Endothelial cell of umbilical vein (primary cell): Measurements from ENCODE around the gene CNOT6. TPM values are rescaled to one million over a fixed set of nuclear protein-coding genes. Genes with fewer than 3 reads are reported as not detected.

ENCODE experiments used
- BruUV-seq: library from RNA; stranded (reverse); fragments of 400-500 nt; replicated peaks from 2 replicates; lab custom pipeline; 2021; lab: Mats Ljungman, UMichigan
- CTCF ChIA-PET: fragments of 300-600, 350-600 bp; sonication (Branson Sonifier 250); formaldehyde crosslinking; loops from one replicate; lab custom pipeline; 2021; ENCODE audit warnings: antibody characterized with exemption, inconsistent platforms; lab: Charles Lee
- POLR2A ChIA-PET: fragments of 300-600, 350-600 bp; sonication (Branson Sonifier 250); formaldehyde crosslinking; loops from one replicate; lab custom pipeline; 2021; ENCODE audit warnings: antibody characterized with exemption, inconsistent platforms; lab: Charles Lee
- DNase-seq: peaks from one replicate; pipeline ENCODE4 v3.0.0-alpha.2; 2011; ENCODE audit warnings: low read depth, low spot score
- FAIRE-seq: peaks from 2 replicates; lab custom pipeline; 2011; peaks lifted over from hg19 to GRCh38; lab: Jason Lieb, UNC
- H2AFZ ChIP-seq: 2 replicates; pipeline ENCODE4 v1.6.0; 2012; ENCODE audit warnings: low read depth, low read length, control low read depth, inconsistent platforms
- H3K27ac ChIP-seq: 2 replicates; pipeline ENCODE4 v1.5.1; 2011; ENCODE audit warnings: low read depth, mild to moderate bottlenecking, control low read depth, low read length, moderate library complexity; ENCODE audit not compliant: insufficient read depth
- H3K27me3 ChIP-seq, 2 experiments: 2 replicates each; pipeline versions ENCODE4 v1.6.0 to v1.6.1; 2011; ENCODE audit warnings: low read length in 2 of 2, mixed read lengths in 1 of 2; ENCODE audit not compliant: control insufficient read depth in 2 of 2, insufficient read depth in 2 of 2
- H3K36me3 ChIP-seq, 2 experiments: 2 replicates in 1 of 2; 3 replicates in 1 of 2; pipeline ENCODE4 v1.5.1; 2011; ENCODE audit warnings: low read length in 2 of 2, mild to moderate bottlenecking in 1 of 2, moderate library complexity in 1 of 2; ENCODE audit not compliant: control insufficient read depth in 2 of 2, insufficient read depth in 2 of 2; ENCODE audit errors: extremely low read depth in 1 of 2
- H3K4me1 ChIP-seq: 3 replicates; pipeline ENCODE4 v1.5.1; 2011; ENCODE audit warnings: mild to moderate bottlenecking, low read length; ENCODE audit not compliant: control insufficient read depth, insufficient read depth; ENCODE audit errors: extremely low read depth
- H3K4me2 ChIP-seq: 2 replicates; pipeline ENCODE4 v1.6.1; 2011; ENCODE audit warnings: low read length, control low read depth, mixed read lengths; ENCODE audit not compliant: insufficient read depth
- H3K4me3 ChIP-seq, 3 experiments: fragments of 200-600 bp in 1 of 3; sonication (generic), shearing (Covaris generic) in 1 of 3; replicated peaks in 1 of 3; 2 replicates each; pipeline ENCODE4 v1.5.1; 2011 to 2016; ENCODE audit warnings: control low read depth in 3 of 3, low read length in 3 of 3, mild to moderate bottlenecking in 2 of 3, inconsistent platforms in 1 of 3, low read depth in 1 of 3, moderate library complexity in 1 of 3; ENCODE audit not compliant: insufficient read depth in 1 of 3
- H3K79me2 ChIP-seq: 2 replicates; pipeline ENCODE4 v1.6.0; 2012; ENCODE audit warnings: low read length, inconsistent platforms; ENCODE audit not compliant: control insufficient read depth, insufficient read depth
- H3K9ac ChIP-seq: replicated peaks from 2 replicates; pipeline ENCODE3; 2011; ENCODE audit warnings: low read length, control low read depth; ENCODE audit not compliant: insufficient read depth; ENCODE audit errors: extremely low read depth
- H3K9me1 ChIP-seq: replicated peaks from 3 replicates; pipeline ENCODE4 v1.6.0; 2011; ENCODE audit warnings: mild to moderate bottlenecking, low read length; ENCODE audit not compliant: control insufficient read depth, insufficient read depth; ENCODE audit errors: extremely low read depth
- H3K9me3 ChIP-seq: replicated peaks from 2 replicates; pipeline ENCODE4 v1.5.1; 2012; ENCODE audit warnings: low read length, inconsistent platforms; ENCODE audit not compliant: control insufficient read depth, insufficient read depth
- H4K20me1 ChIP-seq: replicated peaks from 2 replicates; pipeline ENCODE3; 2011; ENCODE audit warnings: mild to moderate bottlenecking, low read length; ENCODE audit not compliant: control insufficient read depth, insufficient read depth; ENCODE audit errors: extremely low read depth
- CTCF ChIP-seq, 2 donors: IDR thresholded peaks; 1 replicate in 1 of 2; 2 replicates in 1 of 2; pipeline ENCODE4 v1.5.1; 2011; ENCODE audit warnings: low read length in 2 of 2, mild to moderate bottlenecking in 2 of 2, moderate library complexity in 2 of 2, control low read depth in 1 of 2, inconsistent platforms in 1 of 2, low read depth in 1 of 2; ENCODE audit not compliant: insufficient read depth in 1 of 2; ENCODE audit errors: extremely low read depth in 1 of 2
- EZH2 ChIP-seq: IDR thresholded peaks from 2 replicates; pipeline ENCODE4 v1.6.1; 2012; ENCODE audit warnings: borderline replicate concordance, low read depth, mild to moderate bottlenecking, moderate library complexity, low read length, inconsistent platforms; ENCODE audit not compliant: severe bottlenecking
- FOS ChIP-seq: IDR thresholded peaks from 2 replicates; pipeline ENCODE4 v1.6.1; 2011; ENCODE audit warnings: mild to moderate bottlenecking, low read length, moderate library complexity, borderline replicate concordance; ENCODE audit not compliant: insufficient read depth
- GATA2 ChIP-seq: IDR thresholded peaks from 2 replicates; pipeline ENCODE4 v1.7.0; 2011; ENCODE audit warnings: low read depth, mild to moderate bottlenecking, moderate library complexity, mixed read lengths, low read length; ENCODE audit not compliant: insufficient read length, insufficient read depth
- JUN ChIP-seq: IDR thresholded peaks from 2 replicates; pipeline ENCODE4 v1.6.1; 2011; ENCODE audit warnings: borderline replicate concordance, low read depth; ENCODE audit not compliant: insufficient read length, insufficient read depth
- MAX ChIP-seq: IDR thresholded peaks from 2 replicates; pipeline ENCODE4 v1.6.1; 2011; ENCODE audit not compliant: insufficient read depth, insufficient read length
- MYC ChIP-seq: IDR thresholded peaks from one replicate; pipeline ENCODE4 v1.6.1; 2011; ENCODE audit warnings: mild to moderate bottlenecking, low read depth, low read length
- POLR2A ChIP-seq: IDR thresholded peaks from 2 replicates; pipeline ENCODE4 v1.6.1; 2012; ENCODE audit warnings: low read depth, mild to moderate bottlenecking, control low read depth, low read length
- POLR2AphosphoS5 ChIP-seq: IDR thresholded peaks from 2 replicates; pipeline ENCODE4 v1.6.1; 2012; ENCODE audit warnings: low read depth, mild to moderate bottlenecking, control low read depth, low read length, moderate library complexity; ENCODE audit not compliant: insufficient read depth
- dilution Hi-C: fragments of 300-500 bp; cut with MboI; formaldehyde crosslinking; loops from one replicate; pipeline ENCODE4 v1.15.0; 2019; ENCODE audit warnings: low sequenced_read_pairs; ENCODE audit not compliant: extremely low pct_ligation_motif_present
- intact Hi-C: fragments of 100-400 bp; cut with micrococcal nuclease; formaldehyde crosslinking; loops from one replicate; pipeline ENCODE4 v1.10.0; 2022
- polyA plus RNA-seq, 4 experiments: library from polyadenylated mRNA; depleted of rRNA in 3 of 4; stranded (reverse) in 3 of 4; unstranded in 1 of 4; fragments of >200 nt; gene quantifications; 2 replicates each; pipeline versions ENCODE4 v1.2.1 to v1.2.3, GENCODE V29; 2011 to 2012; ENCODE audit warnings: missing spikeins in 1 of 4
- total RNA-seq: library from RNA; stranded (reverse); gene quantifications from 2 replicates; pipeline ENCODE4 v1.2.3, GENCODE V29; 2021

Gene CNOT6
- total and polyA plus RNA-seq, 2 donors (not counting 3 experiments of a cell fraction or from before 2014, with no cell fraction given) = 9.2 to 33.8 TPM

- TF ChIP-seq POLR2A = no peak
- no peak for TF ChIP-seq EZH2
- TF ChIP-seq MAX = no peak
- TF ChIP-seq GATA2 = no peak
- no peak for TF ChIP-seq CTCF (IDR thresholded peaks at IDR 0.05; ENCODE audit: extremely low read depth in 1 of 2, insufficient read depth in 1 of 2, low read depth in 1 of 2, low read length in 2 of 2)
- TF ChIP-seq POLR2AphosphoS5 = no peak
- TF ChIP-seq MYC = no peak
- TF ChIP-seq JUN = no peak
- no peak for TF ChIP-seq FOS
- H3K4me2 ChIP-seq = no peak overlapping the region
- CTCF ChIA-PET = interaction anchor here (1.3 kb wide), 1 partner anchor 262 kb away, joined by 3 read pairs; no protein-coding TSS in a partner anchor
- no peaks in the 10 kb centered on the region for H3K9me1 ChIP-seq
- no peak overlapping the region for H3K9ac ChIP-seq
- FAIRE-seq (no peak), DNase-seq (no peak)
- no peaks in the 10 kb centered on the region for H3K4me1 ChIP-seq
- H3K9me3 ChIP-seq = no peaks in the 10 kb centered on the region
- no peaks in the 10 kb centered on the region for H3K79me2 ChIP-seq
- no peaks in the 10 kb centered on the region for H3K27me3 ChIP-seq
- intact Hi-C loops (no loop called here), dilution Hi-C loops (no loop called here)
- POLR2A ChIA-PET = no interaction called here
- H3K36me3 ChIP-seq = no peaks in the 10 kb centered on the region
- H2AFZ ChIP-seq = no peak overlapping the region
- no peak overlapping the region for H3K4me3 ChIP-seq
- H4K20me1 ChIP-seq = no peaks in the 10 kb centered on the region
- no TSS peak for BruUV-seq
- H3K27ac ChIP-seq = no peak overlapping the region
Observed at GRCh38 chr5:180463916-180464602, 30.1 kb upstream of the CNOT6 start.
